ENCODE measurements around the gene POMT1.
"Not testable (repeated sequence)": the region's sequence is repeated elsewhere in the genome, so short reads cannot be mapped to it uniquely, and the experiment has no call there.

The POMT1 gene

GRCh38 chr9:131502781-131503625 lies at the start of gene POMT1:
TSS of gene POMT1 (plus strand) at chr9:131502918. CDS start at chr9:131504219, 1,301 bp downstream.
- peak; percentile 34 to 51 for DNase-seq

- no peak for DNase-seq
Measured at GRCh38 chr9:131454028-131454427, 48.7 kb upstream of the POMT1 start.

GRCh38 chr9:131455655-131456054 lies 47.1 kb upstream of the POMT1 start:
- DNase-seq: not testable (repeated sequence)

GRCh38 chr9:131457746-131458145 lies 45.0 kb upstream of the POMT1 start:
- DNase-seq: no peak

GRCh38 chr9:131459056-131459455 lies 43.7 kb upstream of the POMT1 start:
- DNase-seq: no peak

- DNase-seq: no peak
Measured at GRCh38 chr9:131461166-131461565, 41.6 kb upstream of the POMT1 start.

- no peak for DNase-seq
Measured at GRCh38 chr9:131464354-131465000, 38.2 kb upstream of the POMT1 start.

- no peak for DNase-seq
Measured at GRCh38 chr9:131465401-131465800, 37.3 kb upstream of the POMT1 start.

GRCh38 chr9:131467214-131467935 lies 35.3 kb upstream of the POMT1 start:
- no peak for DNase-seq

GRCh38 chr9:131468031-131468430 lies 34.7 kb upstream of the POMT1 start:
- no peak for DNase-seq

GRCh38 chr9:131469356-131469755 lies 33.4 kb upstream of the POMT1 start:
- no peak for DNase-seq

GRCh38 chr9:131469951-131470350 lies 32.8 kb upstream of the POMT1 start:
- DNase-seq: no peak

GRCh38 chr9:131470581-131470991 lies 32.1 kb upstream of the POMT1 start:
- no peak for DNase-seq

GRCh38 chr9:131472085-131472484 lies 30.6 kb upstream of the POMT1 start:
- not testable (repeated sequence) for DNase-seq

- DNase-seq: no peak
Measured at GRCh38 chr9:131473198-131473885, 29.4 kb upstream of the POMT1 start.

- no peak for DNase-seq
Measured at GRCh38 chr9:131473891-131474290, 28.8 kb upstream of the POMT1 start.

GRCh38 chr9:131474711-131475110 lies 28.0 kb upstream of the POMT1 start:
- no peak for DNase-seq

GRCh38 chr9:131475111-131475955 lies 27.4 kb upstream of the POMT1 start:
- no peak for DNase-seq

- peak in 1 of 2 experiments; percentile 17 for DNase-seq
Measured at GRCh38 chr9:131475956-131476776, 26.6 kb upstream of the POMT1 start.

GRCh38 chr9:131476777-131477345 lies 25.9 kb upstream of the POMT1 start:
- no peak for DNase-seq

GRCh38 chr9:131477367-131477766 lies 25.4 kb upstream of the POMT1 start:
- DNase-seq: no peak

Measured in cerebellar nuclear complex (tissue), 1 donor.